HG03457 (cell line): ENCODE data around the gene SLC4A2.
"Not testable (repeated sequence)": the region's sequence is repeated elsewhere in the genome, so short reads cannot be mapped to it uniquely, and the experiment has no call there.

Experiments
- ATAC-seq: cut with Tn5 transposase; IDR thresholded peaks from one replicate; pipeline ENCODE4 v1.9.1; 2021; ENCODE audit warnings: moderate number of reproducible peaks; ENCODE audit not compliant: unreplicated experiment

SLC4A2 gene

GRCh38 chr7:151059367-151060112 lies at the start of gene SLC4A2:
TSS of gene SLC4A2 (plus strand) at chr7:151059589. CDS start at chr7:151061988, 2,399 bp downstream.
- peak; percentile 29 for ATAC-seq

DNA sequence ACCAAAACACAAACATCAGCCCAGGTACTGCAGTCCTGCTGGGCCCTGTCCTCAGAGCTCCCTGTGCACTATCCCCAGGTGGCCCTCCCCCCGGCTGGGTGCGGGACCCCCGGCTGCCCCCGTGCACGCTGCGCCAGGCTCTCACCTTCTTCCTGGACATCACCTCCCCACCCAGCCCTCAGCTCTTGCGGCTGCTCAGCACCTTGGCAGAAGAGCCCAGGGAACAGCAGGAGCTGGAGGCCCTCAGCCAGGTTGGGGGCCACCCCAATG lies 49.4 kb upstream of the SLC4A2 start:
- no peak for ATAC-seq

DNA sequence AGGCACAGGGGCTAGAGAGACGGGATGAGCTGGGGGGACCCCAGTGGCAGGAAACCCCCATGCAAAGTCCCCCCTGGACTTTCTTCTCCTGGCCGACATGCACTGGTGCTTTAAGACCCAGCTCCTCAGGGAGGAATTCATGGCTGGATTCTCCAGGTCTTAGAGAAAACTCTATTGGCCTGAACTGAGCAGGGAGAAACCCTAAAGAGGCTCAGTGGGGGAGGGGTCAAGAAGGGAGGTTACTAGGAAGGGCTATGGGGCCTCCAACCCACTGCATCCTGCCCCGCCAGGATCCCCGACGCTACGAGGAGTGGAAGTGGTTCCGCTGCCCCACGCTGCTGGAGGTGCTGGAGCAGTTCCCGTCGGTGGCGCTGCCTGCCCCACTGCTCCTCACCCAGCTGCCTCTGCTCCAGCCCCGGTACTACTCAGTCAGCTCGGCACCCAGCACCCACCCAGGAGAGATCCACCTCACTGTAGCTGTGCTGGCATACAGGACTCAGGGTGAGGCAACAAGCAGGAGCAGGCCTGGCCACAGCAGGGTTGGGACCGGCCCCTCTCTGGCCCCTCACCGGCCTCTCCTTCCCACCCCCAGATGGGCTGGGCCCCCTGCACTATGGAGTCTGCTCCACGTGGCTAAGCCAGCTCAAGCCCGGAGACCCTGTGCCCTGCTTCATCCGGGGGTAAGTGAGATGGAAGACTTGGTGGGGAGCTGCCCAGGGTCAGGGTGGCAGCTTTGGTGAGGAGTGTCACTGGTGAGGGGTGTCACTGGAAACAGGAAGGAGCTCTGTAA lies 48.9 kb upstream of the SLC4A2 start:
- no peak for ATAC-seq

DNA sequence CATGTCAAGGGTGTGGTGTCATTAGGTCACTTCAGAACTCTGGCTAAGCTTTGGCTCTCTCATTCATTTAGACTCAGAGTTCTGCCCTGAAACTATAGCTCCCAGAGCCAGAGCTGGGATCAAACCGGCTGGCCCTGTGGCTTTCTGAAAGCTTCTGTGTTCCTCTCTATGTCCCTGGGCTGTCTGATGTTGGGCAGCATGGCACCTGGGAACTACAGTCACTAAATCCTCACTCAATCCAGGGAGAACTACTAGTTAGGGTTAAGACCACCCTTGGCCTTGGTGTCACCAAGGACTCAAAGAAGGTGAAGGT lies 48.3 kb upstream of the SLC4A2 start:
- no peak for ATAC-seq

DNA sequence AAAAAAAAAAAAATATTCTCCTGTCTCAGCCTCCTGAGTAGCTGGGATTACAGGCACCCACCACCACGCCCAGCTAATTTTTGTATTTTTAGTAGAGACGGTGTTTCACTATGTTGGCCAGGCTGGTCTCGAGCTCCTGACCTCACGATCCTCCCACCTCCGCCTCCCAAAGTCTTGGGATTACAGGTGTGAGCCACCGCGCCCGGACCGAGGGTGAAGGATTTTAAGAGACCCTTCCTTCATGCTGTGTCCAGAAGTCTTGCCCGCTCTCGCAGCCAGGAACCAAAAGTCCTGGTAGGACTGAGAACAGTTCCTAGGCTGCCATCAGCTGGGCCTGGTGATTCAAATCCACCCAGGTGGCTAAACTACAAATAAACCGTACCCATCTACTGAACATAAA lies 47.8 kb upstream of the SLC4A2 start:
- ATAC-seq: not testable (repeated sequence)

- no peak for ATAC-seq
Observed at GRCh38 chr7:151012031-151012692, 47.2 kb upstream of the SLC4A2 start.

DNA sequence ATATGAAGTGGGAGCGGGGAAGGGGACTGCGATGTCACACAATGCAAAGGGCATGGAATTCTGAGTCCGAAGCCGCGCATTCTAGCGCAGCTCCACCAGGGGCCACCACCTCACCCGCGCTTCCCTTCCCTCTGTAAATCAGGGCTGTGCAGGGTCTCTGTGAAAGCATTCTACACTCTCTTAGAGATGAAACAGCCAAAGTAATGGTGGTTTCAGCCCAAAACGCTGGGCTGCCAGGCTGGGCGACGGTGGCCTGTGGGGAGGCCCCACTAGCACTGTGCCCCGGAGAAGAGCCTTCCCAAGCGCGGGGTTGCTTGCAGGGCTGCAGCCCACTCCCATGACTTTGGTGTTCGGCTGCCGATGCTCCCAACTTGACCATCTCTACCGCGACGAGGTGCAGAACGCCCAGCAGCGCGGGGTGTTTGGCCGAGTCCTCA lies 46.5 kb upstream of the SLC4A2 start:
- no peak for ATAC-seq

DNA sequence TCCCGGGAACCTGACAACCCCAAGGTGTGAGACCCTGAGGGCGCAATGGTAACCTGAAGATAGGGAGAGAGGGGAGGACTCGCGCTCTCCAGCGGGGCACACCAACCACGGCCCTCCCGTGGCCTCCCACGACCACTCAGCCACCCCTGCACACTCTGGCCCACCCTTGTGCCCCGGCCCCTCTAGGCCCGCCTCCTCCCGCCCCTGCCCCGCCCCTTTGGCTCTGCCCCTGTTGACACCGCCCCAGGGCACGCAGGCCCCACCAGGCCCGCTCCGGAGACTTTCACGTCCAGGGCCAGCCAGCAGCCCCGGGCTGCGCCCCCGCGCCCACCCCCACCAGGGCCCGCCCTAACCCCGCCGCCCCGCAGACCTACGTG lies 46.0 kb upstream of the SLC4A2 start:
- ATAC-seq: no peak

DNA sequence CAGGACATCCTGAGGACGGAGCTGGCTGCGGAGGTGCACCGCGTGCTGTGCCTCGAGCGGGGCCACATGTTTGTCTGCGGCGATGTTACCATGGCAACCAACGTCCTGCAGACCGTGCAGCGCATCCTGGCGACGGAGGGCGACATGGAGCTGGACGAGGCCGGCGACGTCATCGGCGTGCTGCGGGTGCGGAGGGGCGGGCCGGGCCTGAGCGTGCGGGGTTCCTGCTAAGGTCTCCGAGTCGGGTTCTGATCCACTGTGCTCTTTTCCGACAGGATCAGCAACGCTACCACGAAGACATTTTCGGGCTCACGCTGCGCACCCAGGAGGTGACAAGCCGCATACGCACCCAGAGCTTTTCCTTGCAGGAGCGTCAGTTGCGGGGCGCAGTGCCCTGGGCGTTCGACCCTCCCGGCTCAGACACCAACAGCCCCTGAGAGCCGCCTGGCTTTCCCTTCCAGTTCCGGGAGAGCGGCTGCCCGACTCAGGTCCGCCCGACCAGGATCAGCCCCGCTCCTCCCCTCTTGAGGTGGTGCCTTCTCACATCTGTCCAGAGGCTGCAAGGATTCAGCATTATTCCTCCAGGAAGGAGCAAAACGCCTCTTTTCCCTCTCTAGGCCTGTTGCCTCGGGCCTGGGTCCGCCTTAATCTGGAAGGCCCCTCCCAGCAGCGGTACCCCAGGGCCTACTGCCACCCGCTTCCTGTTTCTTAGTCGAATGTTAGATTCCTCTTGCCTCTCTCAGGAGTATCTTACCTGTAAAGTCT lies 45.5 kb upstream of the SLC4A2 start:
- ATAC-seq: no peak

GRCh38 chr7:151014950-151015349 lies 44.4 kb upstream of the SLC4A2 start:
- no peak for ATAC-seq

DNA sequence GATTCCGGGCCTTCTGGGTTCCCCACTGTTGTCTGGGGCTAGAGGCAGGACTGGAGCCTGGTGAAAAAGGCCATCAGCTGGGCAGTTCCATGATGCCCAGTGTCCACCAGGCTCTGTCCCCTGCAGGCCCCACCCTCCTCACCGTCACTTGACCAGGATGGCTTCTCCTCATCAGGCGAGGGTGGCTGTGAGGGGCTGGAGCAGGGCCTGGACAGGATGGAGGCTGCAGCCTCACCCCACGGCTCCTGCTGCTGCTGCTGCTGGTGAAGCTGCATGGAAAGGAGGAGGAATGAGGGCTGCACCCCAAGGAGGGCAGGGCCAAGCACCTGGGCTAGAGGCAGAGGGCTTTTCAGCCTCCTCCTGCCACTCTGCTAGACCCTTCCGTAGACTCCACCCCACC lies 43.4 kb upstream of the SLC4A2 start:
- ATAC-seq: no peak

DNA sequence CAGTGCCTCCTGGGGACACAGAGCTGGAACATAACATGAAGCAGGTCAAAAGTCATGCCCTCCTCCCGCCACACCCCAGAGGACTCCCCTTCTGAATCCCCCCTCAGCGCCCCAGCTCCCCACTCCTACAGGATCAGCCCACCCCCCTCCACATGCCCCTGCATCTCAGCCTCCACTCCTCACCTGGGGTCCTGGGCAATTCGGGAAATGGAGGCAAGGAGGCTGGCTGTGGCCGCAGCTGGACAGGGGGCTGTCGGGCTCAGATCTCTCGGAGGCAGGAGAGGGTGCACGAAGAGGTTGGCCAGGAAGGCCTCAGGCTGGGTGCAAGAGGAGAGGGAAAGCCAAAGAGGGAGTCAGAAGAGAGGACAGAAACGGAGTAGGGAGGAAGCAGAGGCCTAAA lies 42.9 kb upstream of the SLC4A2 start:
- ATAC-seq: no peak

GRCh38 chr7:151016942-151017341 lies 42.4 kb upstream of the SLC4A2 start:
- ATAC-seq: no peak

DNA sequence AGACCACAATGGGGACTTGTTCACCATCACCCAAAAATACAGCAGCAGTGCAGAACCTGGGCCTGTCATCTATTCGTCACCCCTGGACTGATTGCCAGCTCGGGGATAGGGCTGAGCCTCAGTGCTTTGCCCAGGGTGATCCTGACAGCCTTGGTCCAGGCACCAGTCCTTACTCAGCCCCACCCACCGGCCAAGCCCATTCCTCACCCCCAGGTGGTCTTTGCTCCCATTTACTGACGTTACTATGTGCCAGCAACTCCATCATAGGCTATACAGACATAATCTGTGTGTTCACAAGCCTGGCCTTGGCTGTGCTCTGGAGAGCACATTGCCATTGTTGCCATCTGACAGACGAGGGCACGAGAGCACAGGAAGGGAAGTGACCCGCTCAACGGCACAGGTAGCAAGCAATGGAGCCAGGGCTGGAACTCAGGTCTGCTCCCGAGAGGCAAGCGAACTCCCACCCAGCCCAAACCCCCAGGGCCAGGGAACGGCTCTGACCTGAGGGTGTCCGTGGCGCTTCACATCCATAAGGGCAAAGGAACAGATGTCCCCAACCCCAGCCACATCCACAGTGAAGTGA lies 41.9 kb upstream of the SLC4A2 start:
- ATAC-seq: no peak

GRCh38 chr7:151017953-151018420 lies 41.4 kb upstream of the SLC4A2 start:
- no peak for ATAC-seq

DNA sequence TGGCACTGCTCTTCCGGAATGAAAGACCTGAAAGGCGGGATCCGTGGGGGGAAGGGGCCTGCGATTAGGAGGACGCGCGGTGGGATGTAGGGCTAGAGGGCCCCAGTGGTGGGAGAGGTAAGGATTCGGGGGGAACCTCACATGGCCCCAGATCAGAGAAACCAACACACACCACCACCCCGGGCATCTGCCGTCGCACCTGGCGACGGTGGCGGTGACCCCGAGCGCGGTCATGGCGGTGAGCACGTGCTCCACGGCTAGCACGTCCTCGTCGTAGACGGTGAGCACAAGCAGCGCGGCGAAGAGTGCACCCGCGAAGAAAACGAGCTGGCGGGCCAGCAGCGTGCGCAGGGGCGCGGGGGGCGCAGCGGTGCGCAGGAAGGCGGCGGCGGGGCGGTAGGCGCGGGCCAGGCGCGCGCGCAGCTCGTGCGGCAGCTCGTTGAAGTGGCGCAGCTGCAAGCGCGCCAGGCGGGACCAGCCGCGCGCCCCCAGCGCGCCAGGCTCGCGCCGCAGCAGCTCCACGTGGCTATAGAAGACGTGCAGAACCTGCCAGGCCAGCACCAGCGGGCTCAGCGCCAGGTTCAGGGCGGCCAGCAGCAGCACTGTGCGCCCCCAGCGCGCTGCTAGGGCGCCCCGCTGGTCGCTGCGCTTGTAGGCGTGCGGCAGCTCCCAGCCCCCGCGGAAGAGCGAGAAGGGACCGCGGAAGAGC lies 40.8 kb upstream of the SLC4A2 start:
- no peak for ATAC-seq

DNA sequence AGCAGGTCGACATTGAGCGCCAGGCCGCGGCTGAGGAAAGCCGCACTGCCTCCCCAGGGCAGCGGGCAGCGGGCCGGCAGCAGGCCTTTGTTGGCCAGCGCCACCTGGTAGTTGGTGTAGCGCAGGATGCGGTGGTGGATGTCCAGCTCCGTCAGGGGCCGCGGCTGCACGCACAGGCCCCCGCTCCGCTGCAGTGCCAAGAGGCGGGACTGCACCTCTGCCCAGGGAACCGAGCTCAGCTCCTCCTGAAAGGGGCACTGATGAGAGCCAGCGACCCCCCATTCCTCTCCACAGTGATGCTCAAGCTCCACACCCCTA lies 40.3 kb upstream of the SLC4A2 start:
- no peak for ATAC-seq

DNA sequence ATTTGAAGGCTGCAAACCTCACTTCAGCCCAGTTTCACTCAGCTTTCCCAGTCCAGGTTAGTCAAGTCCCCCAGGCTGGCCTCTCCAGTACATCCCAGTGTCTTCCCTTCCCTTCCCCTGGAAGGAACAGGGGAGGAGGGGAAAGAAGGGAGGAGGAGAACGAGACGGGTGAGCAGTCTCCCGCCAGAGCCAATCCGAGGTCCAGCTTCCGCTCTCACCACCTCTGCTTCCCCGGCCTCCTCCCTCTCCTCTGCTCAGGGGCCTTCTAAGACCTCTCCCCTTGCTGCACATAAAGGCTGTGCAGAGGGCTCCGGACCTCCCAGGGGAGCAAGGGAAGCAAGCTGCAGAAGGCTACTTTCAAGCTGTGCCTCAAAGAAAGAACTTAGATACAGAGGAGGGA lies 39.2 kb upstream of the SLC4A2 start:
- no peak for ATAC-seq

DNA sequence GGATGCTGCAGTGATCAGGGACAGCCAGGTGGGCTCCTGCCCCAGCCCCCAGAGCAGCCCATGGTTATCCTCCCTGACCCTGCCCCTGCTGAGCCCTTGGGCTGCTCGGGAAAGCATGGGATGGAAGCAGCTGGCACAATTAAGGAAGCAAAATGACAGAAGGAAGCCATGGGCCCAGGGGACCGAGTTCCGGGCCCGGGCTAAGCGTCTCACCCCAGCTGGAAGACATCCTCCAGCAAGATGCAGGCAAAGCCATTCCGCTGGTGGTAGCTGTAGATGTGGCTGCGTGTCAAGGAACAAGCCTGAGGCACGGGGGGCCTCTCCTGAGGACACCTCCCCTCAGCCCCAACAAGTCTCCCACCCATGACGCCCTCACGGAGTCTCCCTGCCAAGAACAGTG lies 36.2 kb upstream of the SLC4A2 start:
- no peak for ATAC-seq

GRCh38 chr7:151024435-151025056 lies 34.8 kb upstream of the SLC4A2 start, which contains the start of gene ATG9B:
TSS of gene ATG9B (minus strand) at chr7:151024494. CDS start at chr7:151024423, 71 bp downstream.
- ATAC-seq: no peak
